Endothelial cell of umbilical vein (primary cell): Measurements from ENCODE around the gene BORCS6. TPM values are rescaled to one million over a fixed set of nuclear protein-coding genes. Genes with fewer than 3 reads are reported as not detected.

ENCODE experiments used
- BruUV-seq: library from RNA; stranded (reverse); fragments of 400-500 nt; replicated peaks from 2 replicates; lab custom pipeline; 2021; lab: Mats Ljungman, UMichigan
- CTCF ChIA-PET: fragments of 300-600, 350-600 bp; sonication (Branson Sonifier 250); formaldehyde crosslinking; loops from one replicate; lab custom pipeline; 2021; ENCODE audit warnings: antibody characterized with exemption, inconsistent platforms; lab: Charles Lee
- POLR2A ChIA-PET: fragments of 300-600, 350-600 bp; sonication (Branson Sonifier 250); formaldehyde crosslinking; loops from one replicate; lab custom pipeline; 2021; ENCODE audit warnings: antibody characterized with exemption, inconsistent platforms; lab: Charles Lee
- DNase-seq: peaks from one replicate; pipeline ENCODE4 v3.0.0-alpha.2; 2011; ENCODE audit warnings: low read depth, low spot score
- FAIRE-seq: peaks from 2 replicates; lab custom pipeline; 2011; peaks lifted over from hg19 to GRCh38; lab: Jason Lieb, UNC
- H2AFZ ChIP-seq: 2 replicates; pipeline ENCODE4 v1.6.0; 2012; ENCODE audit warnings: low read depth, low read length, control low read depth, inconsistent platforms
- H3K27ac ChIP-seq: 2 replicates; pipeline ENCODE4 v1.5.1; 2011; ENCODE audit warnings: low read depth, mild to moderate bottlenecking, control low read depth, low read length, moderate library complexity; ENCODE audit not compliant: insufficient read depth
- H3K27me3 ChIP-seq, 2 experiments: 2 replicates each; pipeline versions ENCODE4 v1.6.0 to v1.6.1; 2011; ENCODE audit warnings: low read length in 2 of 2, mixed read lengths in 1 of 2; ENCODE audit not compliant: control insufficient read depth in 2 of 2, insufficient read depth in 2 of 2
- H3K36me3 ChIP-seq, 2 experiments: 2 replicates in 1 of 2; 3 replicates in 1 of 2; pipeline ENCODE4 v1.5.1; 2011; ENCODE audit warnings: low read length in 2 of 2, mild to moderate bottlenecking in 1 of 2, moderate library complexity in 1 of 2; ENCODE audit not compliant: control insufficient read depth in 2 of 2, insufficient read depth in 2 of 2; ENCODE audit errors: extremely low read depth in 1 of 2
- H3K4me1 ChIP-seq: 3 replicates; pipeline ENCODE4 v1.5.1; 2011; ENCODE audit warnings: mild to moderate bottlenecking, low read length; ENCODE audit not compliant: control insufficient read depth, insufficient read depth; ENCODE audit errors: extremely low read depth
- H3K4me2 ChIP-seq: 2 replicates; pipeline ENCODE4 v1.6.1; 2011; ENCODE audit warnings: low read length, control low read depth, mixed read lengths; ENCODE audit not compliant: insufficient read depth
- H3K4me3 ChIP-seq, 3 experiments: fragments of 200-600 bp in 1 of 3; sonication (generic), shearing (Covaris generic) in 1 of 3; replicated peaks in 1 of 3; 2 replicates each; pipeline ENCODE4 v1.5.1; 2011 to 2016; ENCODE audit warnings: control low read depth in 3 of 3, low read length in 3 of 3, mild to moderate bottlenecking in 2 of 3, inconsistent platforms in 1 of 3, low read depth in 1 of 3, moderate library complexity in 1 of 3; ENCODE audit not compliant: insufficient read depth in 1 of 3
- H3K79me2 ChIP-seq: 2 replicates; pipeline ENCODE4 v1.6.0; 2012; ENCODE audit warnings: low read length, inconsistent platforms; ENCODE audit not compliant: control insufficient read depth, insufficient read depth
- H3K9ac ChIP-seq: replicated peaks from 2 replicates; pipeline ENCODE3; 2011; ENCODE audit warnings: low read length, control low read depth; ENCODE audit not compliant: insufficient read depth; ENCODE audit errors: extremely low read depth
- H3K9me1 ChIP-seq: replicated peaks from 3 replicates; pipeline ENCODE4 v1.6.0; 2011; ENCODE audit warnings: mild to moderate bottlenecking, low read length; ENCODE audit not compliant: control insufficient read depth, insufficient read depth; ENCODE audit errors: extremely low read depth
- H3K9me3 ChIP-seq: replicated peaks from 2 replicates; pipeline ENCODE4 v1.5.1; 2012; ENCODE audit warnings: low read length, inconsistent platforms; ENCODE audit not compliant: control insufficient read depth, insufficient read depth
- H4K20me1 ChIP-seq: replicated peaks from 2 replicates; pipeline ENCODE3; 2011; ENCODE audit warnings: mild to moderate bottlenecking, low read length; ENCODE audit not compliant: control insufficient read depth, insufficient read depth; ENCODE audit errors: extremely low read depth
- EZH2 ChIP-seq: IDR thresholded peaks from 2 replicates; pipeline ENCODE4 v1.6.1; 2012; ENCODE audit warnings: borderline replicate concordance, low read depth, mild to moderate bottlenecking, moderate library complexity, low read length, inconsistent platforms; ENCODE audit not compliant: severe bottlenecking
- FOS ChIP-seq: IDR thresholded peaks from 2 replicates; pipeline ENCODE4 v1.6.1; 2011; ENCODE audit warnings: mild to moderate bottlenecking, low read length, moderate library complexity, borderline replicate concordance; ENCODE audit not compliant: insufficient read depth
- GATA2 ChIP-seq: IDR thresholded peaks from 2 replicates; pipeline ENCODE4 v1.7.0; 2011; ENCODE audit warnings: low read depth, mild to moderate bottlenecking, moderate library complexity, mixed read lengths, low read length; ENCODE audit not compliant: insufficient read length, insufficient read depth
- JUN ChIP-seq: IDR thresholded peaks from 2 replicates; pipeline ENCODE4 v1.6.1; 2011; ENCODE audit warnings: borderline replicate concordance, low read depth; ENCODE audit not compliant: insufficient read length, insufficient read depth
- MYC ChIP-seq: IDR thresholded peaks from one replicate; pipeline ENCODE4 v1.6.1; 2011; ENCODE audit warnings: mild to moderate bottlenecking, low read depth, low read length
- POLR2A ChIP-seq: IDR thresholded peaks from 2 replicates; pipeline ENCODE4 v1.6.1; 2012; ENCODE audit warnings: low read depth, mild to moderate bottlenecking, control low read depth, low read length
- POLR2AphosphoS5 ChIP-seq: IDR thresholded peaks from 2 replicates; pipeline ENCODE4 v1.6.1; 2012; ENCODE audit warnings: low read depth, mild to moderate bottlenecking, control low read depth, low read length, moderate library complexity; ENCODE audit not compliant: insufficient read depth
- dilution Hi-C: fragments of 300-500 bp; cut with MboI; formaldehyde crosslinking; loops from one replicate; pipeline ENCODE4 v1.15.0; 2019; ENCODE audit warnings: low sequenced_read_pairs; ENCODE audit not compliant: extremely low pct_ligation_motif_present
- intact Hi-C: fragments of 100-400 bp; cut with micrococcal nuclease; formaldehyde crosslinking; loops from one replicate; pipeline ENCODE4 v1.10.0; 2022
- polyA plus RNA-seq, 4 experiments: library from polyadenylated mRNA; depleted of rRNA in 3 of 4; stranded (reverse) in 3 of 4; unstranded in 1 of 4; fragments of >200 nt; gene quantifications; 2 replicates each; pipeline versions ENCODE4 v1.2.1 to v1.2.3, GENCODE V29; 2011 to 2012; ENCODE audit warnings: missing spikeins in 1 of 4
- total RNA-seq: library from RNA; stranded (reverse); gene quantifications from 2 replicates; pipeline ENCODE4 v1.2.3, GENCODE V29; 2021
- TF ChIP-seq, protein P1 (sequence below): IDR thresholded peaks from 2 replicates; pipeline ENCODE4 v1.6.1; 2011; ENCODE audit not compliant: insufficient read depth, insufficient read length
- TF ChIP-seq, protein P2 (sequence below), 2 donors: IDR thresholded peaks; 1 replicate in 1 of 2; 2 replicates in 1 of 2; pipeline ENCODE4 v1.5.1; 2011; ENCODE audit warnings: low read length in 2 of 2, mild to moderate bottlenecking in 2 of 2, moderate library complexity in 2 of 2, control low read depth in 1 of 2, inconsistent platforms in 1 of 2, low read depth in 1 of 2; ENCODE audit not compliant: insufficient read depth in 1 of 2; ENCODE audit errors: extremely low read depth in 1 of 2

Gene BORCS6
- total and polyA plus RNA-seq, 2 donors (not counting 3 experiments of a cell fraction or from before 2014, with no cell fraction given): 8.0 to 9.0 TPM

DNA sequence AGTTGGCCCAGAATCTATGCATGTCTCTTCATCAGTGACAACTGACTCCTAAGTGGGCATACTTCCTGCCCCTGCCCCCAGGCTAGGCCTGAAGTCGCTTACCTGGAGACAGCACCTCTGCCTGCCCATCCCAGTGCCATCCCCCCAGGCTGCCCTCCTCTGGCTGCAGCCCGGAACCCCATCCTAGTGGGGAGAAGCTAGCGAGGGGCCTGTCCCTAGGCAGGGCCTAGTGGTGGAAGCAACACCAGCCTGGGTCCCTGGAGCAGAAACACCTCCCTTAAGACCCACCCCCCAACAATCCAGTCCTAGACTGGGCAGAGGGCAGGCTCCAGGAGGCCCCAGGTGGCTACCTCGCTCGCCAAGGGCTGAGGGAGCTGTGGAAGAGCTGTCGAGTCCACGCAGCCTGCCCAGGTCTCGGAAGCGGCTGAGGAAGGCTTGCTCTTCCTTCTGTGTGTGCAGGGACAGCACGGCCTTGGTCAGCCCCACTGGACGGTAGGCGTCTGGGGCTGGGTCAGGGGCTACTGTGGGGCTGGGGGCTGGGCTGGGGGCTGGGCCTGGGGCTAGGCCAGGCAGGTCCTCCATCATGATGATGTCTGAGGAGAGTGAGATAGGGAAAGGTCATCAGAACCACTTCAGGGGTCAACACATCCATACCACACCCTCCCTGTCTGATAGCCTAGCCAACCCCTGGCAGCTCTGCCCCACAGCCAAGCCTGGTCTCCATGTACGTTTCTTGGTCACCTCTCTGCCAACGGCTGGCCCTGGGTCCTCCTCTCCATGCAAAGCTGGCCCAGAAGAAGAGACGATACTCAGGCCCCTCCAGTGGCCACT lies 45.4 kb downstream of the BORCS6 start:
- Histone ChIP-seq H3K4me1 (peaks cover under 1% of the 10 kb centered on the region), H2AFZ (no peak overlapping the region), H3K27me3 (no peaks in the 10 kb centered on the region), H3K4me2 (no peak overlapping the region), H3K4me3 (no peak overlapping the region), H3K9me3 (no peaks in the 10 kb centered on the region), H3K79me2 (no peaks in the 10 kb centered on the region), H4K20me1 (no peaks in the 10 kb centered on the region), H3K9ac (no peak overlapping the region), H3K9me1 (no peaks in the 10 kb centered on the region), H3K27ac (no peak overlapping the region), H3K36me3 (peaks cover 2 to 73% of the 10 kb centered on the region in 2 experiments)
- dilution Hi-C loops (no loop called here), intact Hi-C loops (no loop called here)
- TF ChIP-seq POLR2A (no peak), MYC (no peak), JUN (no peak), GATA2 (no peak), EZH2 (no peak), POLR2AphosphoS5 (no peak), FOS (no peak)
- TF ChIP-seq, protein P1, sequence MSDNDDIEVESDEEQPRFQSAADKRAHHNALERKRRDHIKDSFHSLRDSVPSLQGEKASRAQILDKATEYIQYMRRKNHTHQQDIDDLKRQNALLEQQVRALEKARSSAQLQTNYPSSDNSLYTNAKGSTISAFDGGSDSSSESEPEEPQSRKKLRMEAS: no peak
- TF ChIP-seq, protein P2, sequence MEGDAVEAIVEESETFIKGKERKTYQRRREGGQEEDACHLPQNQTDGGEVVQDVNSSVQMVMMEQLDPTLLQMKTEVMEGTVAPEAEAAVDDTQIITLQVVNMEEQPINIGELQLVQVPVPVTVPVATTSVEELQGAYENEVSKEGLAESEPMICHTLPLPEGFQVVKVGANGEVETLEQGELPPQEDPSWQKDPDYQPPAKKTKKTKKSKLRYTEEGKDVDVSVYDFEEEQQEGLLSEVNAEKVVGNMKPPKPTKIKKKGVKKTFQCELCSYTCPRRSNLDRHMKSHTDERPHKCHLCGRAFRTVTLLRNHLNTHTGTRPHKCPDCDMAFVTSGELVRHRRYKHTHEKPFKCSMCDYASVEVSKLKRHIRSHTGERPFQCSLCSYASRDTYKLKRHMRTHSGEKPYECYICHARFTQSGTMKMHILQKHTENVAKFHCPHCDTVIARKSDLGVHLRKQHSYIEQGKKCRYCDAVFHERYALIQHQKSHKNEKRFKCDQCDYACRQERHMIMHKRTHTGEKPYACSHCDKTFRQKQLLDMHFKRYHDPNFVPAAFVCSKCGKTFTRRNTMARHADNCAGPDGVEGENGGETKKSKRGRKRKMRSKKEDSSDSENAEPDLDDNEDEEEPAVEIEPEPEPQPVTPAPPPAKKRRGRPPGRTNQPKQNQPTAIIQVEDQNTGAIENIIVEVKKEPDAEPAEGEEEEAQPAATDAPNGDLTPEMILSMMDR (IDR thresholded peaks at IDR 0.05; ENCODE audit: extremely low read depth in 1 of 2, insufficient read depth in 1 of 2, low read depth in 1 of 2, low read length in 2 of 2): no peak
- ChIA-PET CTCF (interaction anchor here (0.9 kb wide), 1 partner anchor 20 kb away, joined by 3 read pairs; the partner anchor contains the start of gene HES7), POLR2A (interaction anchor here (1.2 kb wide), 1 partner anchor 8 kb away, joined by 4 read pairs; the partner anchor contains the start of gene PER1)
- BruUV-seq: no TSS peak
- FAIRE-seq (no peak), DNase-seq (no peak)
